ENCODE results near the gene CAMK2D. TPM values are rescaled to one million over a fixed set of nuclear protein-coding genes. Genes with fewer than 3 reads are reported as not detected.

CAMK2D gene
- total RNA-seq, 1 experiment from 2014 or later: 15.4 TPM

DNA sequence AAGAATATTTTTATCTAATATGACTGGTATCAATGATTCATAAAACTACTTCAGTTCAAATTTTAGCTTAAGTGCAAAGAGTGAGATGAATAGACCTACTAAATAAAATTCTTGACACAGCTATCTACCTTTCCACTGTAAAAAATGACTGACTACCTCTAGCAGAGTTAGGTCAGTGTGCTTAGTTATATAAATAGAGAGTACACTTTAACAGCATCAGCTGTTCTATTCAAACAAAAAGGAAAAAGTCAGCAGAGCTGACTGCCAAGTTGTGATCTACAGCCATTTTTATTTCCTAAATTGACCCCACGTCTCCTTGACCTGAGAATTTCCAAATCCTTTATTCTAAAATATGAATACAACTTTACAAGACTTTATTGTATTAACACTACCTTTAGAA lies 262.4 kb downstream of the CAMK2D start:
- ATAC-seq (no peak), DNase-seq (no peak)
- Histone ChIP-seq H3K9ac (ENCODE audit: low read length) (no peak overlapping the region), H3K27ac (ENCODE audit: low read length) (no peak overlapping the region), H3K4me3 (ENCODE audit: low read length) (no peak overlapping the region), H3K9me3 (ENCODE audit: low read length) (no peaks in the 10 kb centered on the region), H3K9me2 (replicated peaks; ENCODE audit: low read length) (no peaks in the 10 kb centered on the region), H3K36me3 (ENCODE audit: low read depth, low read length) (no peaks in the 10 kb centered on the region), H3K27me3 (ENCODE audit: low read length) (no peaks in the 10 kb centered on the region), H3K4me1 (ENCODE audit: insufficient read depth, low read length) (peaks cover 10% of the 10 kb centered on the region; the same call in 1 of the 2 replicates), H3F3A (ENCODE audit: low read length, unreplicated experiment) (no peaks in the 10 kb centered on the region), H2AFZ (ENCODE audit: low read length) (no peak overlapping the region), H3K4me2 (ENCODE audit: low read length) (no peak overlapping the region), H3K79me2 (ENCODE audit: low read length) (no peaks in the 10 kb centered on the region), H4K20me1 (ENCODE audit: low read length) (no peaks in the 10 kb centered on the region)
- POLR2A ChIA-PET (ENCODE audit: unreplicated experiment): no interaction called here
- no TSS peak for BruUV-seq (replicated peaks)
- TF ChIP-seq EZH2 (IDR thresholded peaks at IDR 0.05; ENCODE audit: low read length, unreplicated experiment): no peak
- intact Hi-C loops (cut with micrococcal nuclease): no loop called here
- CTCF ChIA-PET: no interaction called here

DNA sequence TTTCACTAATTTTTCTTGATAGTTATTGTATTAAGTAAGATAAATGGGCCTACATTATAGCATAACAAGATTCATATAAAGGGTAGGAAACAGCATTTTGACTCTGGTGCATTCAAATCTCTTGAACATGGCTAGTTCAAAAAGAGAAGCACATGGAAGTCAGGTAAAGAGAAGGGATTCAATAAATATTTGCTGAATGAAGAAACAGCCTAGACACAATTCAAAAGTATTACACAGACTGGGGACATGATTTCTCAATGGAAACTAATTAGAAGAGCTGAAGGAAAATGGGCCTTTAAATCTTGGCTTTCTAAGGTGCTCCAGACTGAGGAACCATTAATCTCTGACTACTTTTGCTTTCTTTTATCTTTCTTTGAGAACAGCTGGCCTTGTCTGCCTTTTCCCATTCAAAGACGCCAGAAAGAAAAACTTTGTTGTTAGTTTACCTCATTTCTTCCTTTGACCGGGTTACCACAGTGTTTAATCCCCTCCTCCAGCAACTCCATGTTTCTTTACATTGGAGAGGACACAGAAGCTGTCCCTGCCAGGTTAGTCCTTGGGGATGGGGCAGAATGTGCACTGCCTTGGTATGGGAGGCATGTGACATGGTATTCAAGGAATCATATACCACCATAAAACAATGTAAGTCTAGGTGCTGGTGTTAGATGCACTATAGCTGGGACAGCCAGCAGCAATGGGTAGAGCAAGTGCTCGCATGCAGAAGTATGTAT lies 264.2 kb downstream of the CAMK2D start:
- Histone ChIP-seq H3K79me2 (ENCODE audit: low read length) (no peaks in the 10 kb centered on the region), H3K36me3 (ENCODE audit: low read depth, low read length) (no peaks in the 10 kb centered on the region), H3K4me3 (ENCODE audit: low read length) (no peak overlapping the region), H4K20me1 (ENCODE audit: low read length) (no peaks in the 10 kb centered on the region), H2AFZ (ENCODE audit: low read length) (no peak overlapping the region), H3K27me3 (ENCODE audit: low read length) (no peaks in the 10 kb centered on the region), H3F3A (ENCODE audit: low read length, unreplicated experiment) (no peaks in the 10 kb centered on the region), H3K4me2 (ENCODE audit: low read length) (no peak overlapping the region), H3K4me1 (ENCODE audit: insufficient read depth, low read length) (peaks cover 5% of the 10 kb centered on the region; the same call in 1 of the 2 replicates), H3K9me3 (ENCODE audit: low read length) (no peaks in the 10 kb centered on the region), H3K9me2 (replicated peaks; ENCODE audit: low read length) (no peaks in the 10 kb centered on the region), H3K9ac (ENCODE audit: low read length) (no peak overlapping the region), H3K27ac (ENCODE audit: low read length) (no peak overlapping the region)
- no TSS peak for BruUV-seq (replicated peaks)
- POLR2A ChIA-PET (ENCODE audit: unreplicated experiment): no interaction called here
- DNase-seq (no peak), ATAC-seq (no peak)
- intact Hi-C loops (cut with micrococcal nuclease): no loop called here
- CTCF ChIA-PET: interaction anchor here (0.7 kb wide), 1 partner anchor 187 kb away, joined by 4 read pairs; no protein-coding TSS in a partner anchor
- TF ChIP-seq, protein P1, sequence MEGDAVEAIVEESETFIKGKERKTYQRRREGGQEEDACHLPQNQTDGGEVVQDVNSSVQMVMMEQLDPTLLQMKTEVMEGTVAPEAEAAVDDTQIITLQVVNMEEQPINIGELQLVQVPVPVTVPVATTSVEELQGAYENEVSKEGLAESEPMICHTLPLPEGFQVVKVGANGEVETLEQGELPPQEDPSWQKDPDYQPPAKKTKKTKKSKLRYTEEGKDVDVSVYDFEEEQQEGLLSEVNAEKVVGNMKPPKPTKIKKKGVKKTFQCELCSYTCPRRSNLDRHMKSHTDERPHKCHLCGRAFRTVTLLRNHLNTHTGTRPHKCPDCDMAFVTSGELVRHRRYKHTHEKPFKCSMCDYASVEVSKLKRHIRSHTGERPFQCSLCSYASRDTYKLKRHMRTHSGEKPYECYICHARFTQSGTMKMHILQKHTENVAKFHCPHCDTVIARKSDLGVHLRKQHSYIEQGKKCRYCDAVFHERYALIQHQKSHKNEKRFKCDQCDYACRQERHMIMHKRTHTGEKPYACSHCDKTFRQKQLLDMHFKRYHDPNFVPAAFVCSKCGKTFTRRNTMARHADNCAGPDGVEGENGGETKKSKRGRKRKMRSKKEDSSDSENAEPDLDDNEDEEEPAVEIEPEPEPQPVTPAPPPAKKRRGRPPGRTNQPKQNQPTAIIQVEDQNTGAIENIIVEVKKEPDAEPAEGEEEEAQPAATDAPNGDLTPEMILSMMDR (conservative IDR thresholded peaks at IDR 0.05; ENCODE audit: low read depth, low read length): no peak
- TF ChIP-seq EZH2phosphoT487 (IDR thresholded peaks at IDR 0.05; ENCODE audit: borderline replicate concordance, low read length) (no peak), EZH2 (IDR thresholded peaks at IDR 0.05; ENCODE audit: low read length, unreplicated experiment) (no peak)

DNA sequence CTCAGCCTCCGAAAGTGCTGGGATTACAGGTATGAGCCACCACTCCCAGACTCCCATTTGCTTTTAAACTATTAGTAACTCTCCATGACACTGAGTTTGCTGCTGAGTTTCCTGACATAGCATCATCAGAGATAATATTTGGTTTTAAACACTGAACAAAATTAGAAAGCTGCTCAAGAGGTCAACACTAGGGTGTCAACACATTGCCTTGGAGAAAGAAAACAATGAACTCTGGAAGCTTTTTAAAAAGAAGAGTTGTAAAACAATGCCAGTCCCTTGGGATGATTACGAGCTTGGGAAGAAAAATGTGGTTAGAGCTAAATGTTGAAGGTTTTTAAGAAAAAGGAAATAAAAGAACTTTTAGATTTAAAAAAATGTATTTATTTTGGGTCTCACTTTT lies 264.8 kb downstream of the CAMK2D start:
- no peak for TF ChIP-seq EZH2 (IDR thresholded peaks at IDR 0.05; ENCODE audit: low read length, unreplicated experiment)
- TF ChIP-seq EZH2phosphoT487 (IDR thresholded peaks at IDR 0.05; ENCODE audit: borderline replicate concordance, low read length): no peak
- TF ChIP-seq, protein P1 (conservative IDR thresholded peaks at IDR 0.05; ENCODE audit: low read depth, low read length): no peak
- Histone ChIP-seq H3K4me1 (ENCODE audit: insufficient read depth, low read length) (peaks cover 5% of the 10 kb centered on the region; the same call in 1 of the 2 replicates), H3K9me2 (replicated peaks; ENCODE audit: low read length) (no peaks in the 10 kb centered on the region), H3K9ac (ENCODE audit: low read length) (no peak overlapping the region), H2AFZ (ENCODE audit: low read length) (no peak overlapping the region), H3K9me3 (ENCODE audit: low read length) (no peaks in the 10 kb centered on the region), H3K36me3 (ENCODE audit: low read depth, low read length) (no peaks in the 10 kb centered on the region), H3K27ac (ENCODE audit: low read length) (no peak overlapping the region), H4K20me1 (ENCODE audit: low read length) (no peaks in the 10 kb centered on the region), H3K27me3 (ENCODE audit: low read length) (no peaks in the 10 kb centered on the region), H3F3A (ENCODE audit: low read length, unreplicated experiment) (no peaks in the 10 kb centered on the region), H3K4me2 (ENCODE audit: low read length) (no peak overlapping the region), H3K79me2 (ENCODE audit: low read length) (no peaks in the 10 kb centered on the region), H3K4me3 (ENCODE audit: low read length) (no peak overlapping the region)
- DNase-seq (no peak), ATAC-seq (no peak)
- no TSS peak for BruUV-seq (replicated peaks)
- intact Hi-C loops (cut with micrococcal nuclease): no loop called here
- ChIA-PET POLR2A (ENCODE audit: unreplicated experiment) (no interaction called here), CTCF (interaction anchor here (0.7 kb wide), 1 partner anchor 188 kb away, joined by 4 read pairs; no protein-coding TSS in a partner anchor)
